NCI-H128 (cell line): ENCODE measurements around the gene CEP72.
"Not testable (repeated sequence)": the region's sequence is repeated elsewhere in the genome, so short reads cannot be mapped to it uniquely, and the experiment has no call there.

Experiments
- DNase-seq: peaks from one replicate; lab custom pipeline; 2025; ENCODE audit not compliant: unreplicated experiment; lab: John Stamatoyannopoulos, UW

The CEP72 gene

GRCh38 chr5:696753-697702, 84.9 kb downstream of the CEP72 start:
- not testable (repeated sequence) for DNase-seq
